HepG2 (cell line): ENCODE measurements around the gene ZNF653. TPM values are rescaled to one million over a fixed set of nuclear protein-coding genes. Genes with fewer than 3 reads are reported as not detected.

ENCODE experiments used
- ATAC-seq: fragments of 200-7000 bp; cut with Tn5 transposase; 3 replicates; pipeline ENCODE4 v1.9.1; 2020; ENCODE audit warnings: mild to moderate bottlenecking, moderate library complexity
- Bru-seq: library from RNA; stranded (reverse); fragments of 400-500 nt; gene quantifications from one replicate; lab custom pipeline; 2021; lab: Mats Ljungman, UMichigan
- BruChase-seq, 2 experiments: library from RNA; stranded (reverse); fragments of 400-500 nt; gene quantifications; one replicate each; lab custom pipeline; 2021; lab: Mats Ljungman, UMichigan
- BruUV-seq: library from RNA; stranded (reverse); fragments of 400-500 nt; replicated peaks from 2 replicates; lab custom pipeline; 2021; lab: Mats Ljungman, UMichigan
- CTCF ChIA-PET: fragments of 300-600 bp; formaldehyde crosslinking; extraction: SDS; loops from one replicate; lab custom pipeline; 2021; ENCODE audit warnings: low total read pairs, inconsistent platforms, low intra/inter-chr PET ratio; lab: Yijun Ruan, JAX
- POLR2A ChIA-PET: fragments of 350-600 bp; sonication (Branson Sonifier 250); formaldehyde crosslinking; loops from one replicate; lab custom pipeline; 2020; ENCODE audit warnings: antibody characterized with exemption, inconsistent platforms; lab: Yijun Ruan, JAX
- DNase-seq: peaks from one replicate; pipeline ENCODE4 v3.0.0-alpha.2; 2015; ENCODE audit warnings: low spot score
- FAIRE-seq: peaks from 3 replicates; lab custom pipeline; 2011; peaks lifted over from hg19 to GRCh38; lab: Jason Lieb, UNC
- H2AFZ ChIP-seq: one replicate; pipeline ENCODE4 v1.6.1; 2011; ENCODE audit warnings: low read length, inconsistent platforms
- H3K27ac ChIP-seq: fragments of 300-600 bp; 3 replicates; pipeline ENCODE4 v1.8.0; 2011; ENCODE audit warnings: mixed run types, mild to moderate bottlenecking, mixed read lengths, low read length, inconsistent platforms; ENCODE audit not compliant: insufficient read depth; ENCODE audit errors: extremely low read length
- H3K27me3 ChIP-seq, 2 experiments: fragments of 200-600 bp in 1 of 2; 2 replicates in 1 of 2; 3 replicates in 1 of 2; pipeline versions ENCODE4 v1.6.0 to v1.8.0; 2011; ENCODE audit warnings: low read length in 2 of 2, mild to moderate bottlenecking in 2 of 2, moderate library complexity in 2 of 2, inconsistent platforms in 1 of 2; ENCODE audit not compliant: insufficient read depth in 2 of 2, control insufficient read depth in 1 of 2
- H3K36me3 ChIP-seq, 2 experiments: fragments of 200-600 bp in 1 of 2; replicated peaks in 1 of 2; 2 replicates in 1 of 2; 3 replicates in 1 of 2; pipeline versions ENCODE4 v1.5.1 to v1.8.0; 2011; ENCODE audit warnings: low read length in 2 of 2, inconsistent platforms in 1 of 2; ENCODE audit not compliant: insufficient read depth in 2 of 2, control insufficient read depth in 1 of 2
- H3K4me1 ChIP-seq: 2 replicates; pipeline ENCODE4 v1.5.1; 2012; ENCODE audit warnings: low read length, inconsistent platforms; ENCODE audit not compliant: insufficient read depth
- H3K4me2 ChIP-seq: 2 replicates; pipeline ENCODE4 v1.6.0; 2011; ENCODE audit warnings: low read depth, low read length, inconsistent platforms
- H3K4me3 ChIP-seq, 3 experiments: fragments of 200-600 bp in 1 of 3; sonication (generic), shearing (Covaris generic) in 1 of 3; replicated peaks in 1 of 3; 2 replicates each; pipeline ENCODE4 v1.5.1; 2011 to 2016; ENCODE audit warnings: low read length in 3 of 3, inconsistent platforms in 2 of 3, low read depth in 2 of 3, mild to moderate bottlenecking in 2 of 3, control low read depth in 1 of 3, mixed read lengths in 1 of 3; ENCODE audit not compliant: insufficient read depth in 1 of 3
- H3K79me2 ChIP-seq: one replicate; pipeline ENCODE4 v1.6.1; 2011; ENCODE audit warnings: low read length, inconsistent platforms; ENCODE audit not compliant: insufficient read depth
- H3K9ac ChIP-seq: 2 replicates; pipeline ENCODE4 v1.6.0; 2011; ENCODE audit warnings: mild to moderate bottlenecking, low read depth, low read length, inconsistent platforms; ENCODE audit not compliant: insufficient read depth
- H3K9me3 ChIP-seq: 2 replicates; pipeline ENCODE4 v1.5.1; 2012; ENCODE audit warnings: mild to moderate bottlenecking, low read length
- H4K20me1 ChIP-seq: 2 replicates; pipeline ENCODE4 v1.6.0; 2011; ENCODE audit warnings: inconsistent platforms, mild to moderate bottlenecking, low read length, moderate library complexity; ENCODE audit not compliant: insufficient read depth
- ATRX ChIP-seq: sonication (generic); formaldehyde crosslinking; IDR thresholded peaks from 2 replicates; pipeline ENCODE4 v1.4.0; 2020; ENCODE audit warnings: missing genetic modification reagents, borderline replicate concordance
- CEBPG ChIP-seq: IDR thresholded peaks from 2 replicates; pipeline ENCODE4 v1.6.1; 2016
- CENPX ChIP-seq: sonication (generic); formaldehyde crosslinking; IDR thresholded peaks from 2 replicates; pipeline ENCODE4 v1.9.0; 2021; ENCODE audit warnings: mild to moderate bottlenecking, missing genetic modification reagents, moderate library complexity
- DZIP1 ChIP-seq: sonication (generic); formaldehyde crosslinking; IDR thresholded peaks from 2 replicates; pipeline ENCODE4 v1.5.0; 2020; ENCODE audit warnings: mild to moderate bottlenecking, missing genetic modification reagents
- FOXC1 ChIP-seq: sonication (generic); formaldehyde crosslinking; IDR thresholded peaks from 2 replicates; pipeline ENCODE4 v1.8.0; 2022; ENCODE audit warnings: mild to moderate bottlenecking, missing genetic modification reagents, borderline replicate concordance
- MLX ChIP-seq: IDR thresholded peaks from 2 replicates; pipeline ENCODE4 v1.6.1; 2016
- NFKBIZ ChIP-seq: IDR thresholded peaks from 2 replicates; pipeline ENCODE4 v1.6.1; 2018; ENCODE audit warnings: missing genetic modification reagents, missing compliant biosample characterization
- ZBTB42 ChIP-seq: sonication (generic); formaldehyde crosslinking; IDR thresholded peaks from 2 replicates; pipeline ENCODE4 v1.5.0; 2020; ENCODE audit warnings: mild to moderate bottlenecking, missing genetic modification reagents
- ZBTB49 ChIP-seq: sonication (generic); formaldehyde crosslinking; IDR thresholded peaks from 2 replicates; pipeline ENCODE4 v1.4.0; 2020; ENCODE audit warnings: missing genetic modification reagents, borderline replicate concordance
- ZNF138 ChIP-seq: sonication (generic); formaldehyde crosslinking; IDR thresholded peaks from 2 replicates; pipeline ENCODE4 v1.5.0; 2020; ENCODE audit warnings: mild to moderate bottlenecking, low read depth, missing genetic modification reagents
- ZNF143 ChIP-seq: sonication (generic); formaldehyde crosslinking; IDR thresholded peaks from 2 replicates; pipeline ENCODE4 v1.4.0; 2020; ENCODE audit warnings: missing genetic modification reagents
- ZNF180 ChIP-seq: sonication (generic); formaldehyde crosslinking; IDR thresholded peaks from 2 replicates; pipeline ENCODE4 v1.4.0; 2020; ENCODE audit warnings: low read depth, missing genetic modification reagents, borderline replicate concordance
- ZNF264 ChIP-seq: sonication (generic); formaldehyde crosslinking; IDR thresholded peaks from 2 replicates; pipeline ENCODE4 v1.4.0; 2020; ENCODE audit warnings: missing genetic modification reagents
- ZNF619 ChIP-seq: sonication (generic); formaldehyde crosslinking; IDR thresholded peaks from 2 replicates; pipeline ENCODE4 v1.4.0; 2020; ENCODE audit warnings: mild to moderate bottlenecking, missing genetic modification reagents
- WGBS: methylation state at CpG from one replicate; pipeline ENCODE4 v1.1.6; 2017; ENCODE audit warnings: low lambda C conversion rate; 5-methylcytosine and 5-hydroxymethylcytosine counted together
- in situ Hi-C: cut with HindIII; loops from 2 replicates; pipeline ENCODE4 v1.10.0; 2017; ENCODE audit warnings: low pct_unique_long_range_greater_than_20kb; ENCODE audit not compliant: extremely low pct_ligation_motif_present
- intact Hi-C: fragments of 100-400 bp; cut with micrococcal nuclease; formaldehyde crosslinking; loops from one replicate; pipeline ENCODE4 v1.10.0; 2022; ENCODE audit not compliant: unreplicated experiment
- long read RNA-seq, 2 experiments: library from RNA in 1 of 2; library from polyadenylated mRNA in 1 of 2; stranded (forward) in 1 of 2; unstranded in 1 of 2; transcript quantifications; one replicate each; pipeline ENCODE4 v2.0.0, GENCODE V29; 2019 to 2022
- polyA minus RNA-seq, 3 experiments: library from RNA; depleted of rRNA, polyadenylated mRNA; stranded (reverse); fragments of >200 nt; gene quantifications; 2 replicates each; pipeline ENCODE4 v1.2.3, GENCODE V29; 2011; ENCODE audit warnings: low replicate concordance in 1 of 3
- polyA plus RNA-seq, 8 experiments: library from polyadenylated mRNA; depleted of rRNA in 3 of 8; stranded (reverse) in 7 of 8; unstranded in 1 of 8; fragments of >200 nt; fragmentation: Illumina TruSeq in 4 of 8; extraction: Trizol in 4 of 8; gene quantifications; 2 replicates each; pipeline versions ENCODE4 v1.2.1 to v1.2.3, GENCODE V29; 2011 to 2016; ENCODE audit warnings: low read depth in 4 of 8, missing spikeins in 1 of 8, mixed read lengths in 1 of 8; ENCODE audit not compliant: insufficient read depth in 1 of 8
- total RNA-seq, 5 experiments: library from RNA; depleted of rRNA; stranded (reverse); fragments of >200 nt; fragmentation: Illumina TruSeq; extraction: Trizol; gene quantifications; 2 replicates each; pipeline ENCODE4 v1.2.3, GENCODE V29; 2016; ENCODE audit warnings: low read depth in 1 of 5

Gene ZNF653
- total RNA-seq (2016; rRNA removed; fragmentation: Illumina TruSeq; extraction: Trizol) (1.2 and 4.7 TPM in 2 replicates), polyA plus RNA-seq (2011; rRNA removed) (6.6 and 7.1 TPM in 2 replicates), polyA minus RNA-seq (2011; rRNA and poly(A)+ RNA removed; ENCODE audit: low replicate concordance) (5.9 and 8.5 TPM in 2 replicates), Bru-seq, nascent RNA (percentile 48 among the genes with signal in this experiment), BruChase-seq, experiment 1, labeled RNA remaining after a 6-hour chase (percentile 63 among the genes with signal in this experiment), BruChase-seq, experiment 2, labeled RNA remaining after a 2-hour chase (percentile 58 among the genes with signal in this experiment)
- 1.0 and 1.5 TPM in 2 replicates for total RNA-seq (2016; cell fraction: cytosol; rRNA removed; fragmentation: Illumina TruSeq; extraction: Trizol; ENCODE audit: low read depth)
- total RNA-seq (2016; cell fraction: insoluble cytoplasmic fraction; rRNA removed; fragmentation: Illumina TruSeq; extraction: Trizol): 1.2 and 3.2 TPM in 2 replicates
- 1.8 and 2.2 TPM in 2 replicates for total RNA-seq (2016; cell fraction: membrane; rRNA removed; fragmentation: Illumina TruSeq; extraction: Trizol)
- 2.9 and 3.8 TPM in 2 replicates for total RNA-seq (2016; cell fraction: nucleus; rRNA removed; fragmentation: Illumina TruSeq; extraction: Trizol)
- polyA plus RNA-seq (2011; cell fraction: cytosol; rRNA removed): 7.1 and 10.4 TPM in 2 replicates
- 18.3 and 30.3 TPM in 2 replicates for polyA plus RNA-seq (2011; cell fraction: nucleus; rRNA removed)
- 3.6 and 4.5 TPM in 2 replicates for polyA plus RNA-seq (2012)
- polyA plus RNA-seq (2016; cell fraction: cytosol; fragmentation: Illumina TruSeq; extraction: Trizol; ENCODE audit: low read depth): 0.57 and 1.6 TPM in 2 replicates
- 1.9 and 2.7 TPM in 2 replicates for polyA plus RNA-seq (2016; cell fraction: insoluble cytoplasmic fraction; fragmentation: Illumina TruSeq; extraction: Trizol; ENCODE audit: low read depth)
- polyA plus RNA-seq (2016; cell fraction: membrane; fragmentation: Illumina TruSeq; extraction: Trizol; ENCODE audit: low read depth): 1.3 and 1.8 TPM in 2 replicates
- polyA plus RNA-seq (2016; cell fraction: nucleus; fragmentation: Illumina TruSeq; extraction: Trizol; ENCODE audit: insufficient read depth, low read depth): 5.8 and 5.9 TPM in 2 replicates
- polyA minus RNA-seq (2011; cell fraction: cytosol; rRNA and poly(A)+ RNA removed): 2.1 and 3.0 TPM in 2 replicates
- 11.2 and 12.4 TPM in 2 replicates for polyA minus RNA-seq (2011; cell fraction: nucleus; rRNA and poly(A)+ RNA removed)
- long read RNA-seq, experiment 1: 0 reads
- long read RNA-seq, experiment 2, partial matches to known transcripts: 1 of 3 reads
- long read RNA-seq, experiment 2, other reads (novel, unspliced or antisense): 0 of 3 reads

- intact Hi-C loops: no loop called here
- TF ChIP-seq ZNF143 (CRISPR knock-in tag) (no peak), DZIP1 (CRISPR knock-in tag) (peak; percentile 54; the same call in 1 of the 2 replicates), MLX (no peak), ZNF138 (0 out of 2 replicates have a peak, but pooled peaks have one; percentile 42), ZNF264 (CRISPR knock-in tag) (no peak), ZBTB49 (CRISPR knock-in tag) (no peak), CEBPG (CRISPR knock-in tag) (no peak), ZNF619 (CRISPR knock-in tag) (no peak), NFKBIZ (no peak), ZBTB42 (CRISPR knock-in tag) (no peak), ZNF180 (no peak), CENPX (CRISPR knock-in tag) (no peak), FOXC1 (CRISPR knock-in tag) (no peak), ATRX (no peak)
These were observed at the start of gene ZNF653 for GRCh38 chr19:11505504-11506100. Gene ZNF653, minus strand, starts transcription at chr19:11505839. Its CDS starts 53 bp downstream, at chr19:11505786.

More at GRCh38 chr19:11505504-11506100, at the start of gene ZNF653:
- Histone ChIP-seq H3K79me2 (peaks cover 6% of the 10 kb centered on the region), H3K27ac (peak within 1 kb of the TSS; percentile 77), H3K9me3 (no peaks in the 10 kb centered on the region), H2AFZ (no peak within 1 kb of the TSS), H3K9ac (peak within 1 kb of the TSS; percentile 80), H3K27me3 (no peaks in the 10 kb centered on the region), H3K4me3 (peak within 1 kb of the TSS; percentile 77 to 84 (median 81)), H3K4me2 (peak within 1 kb of the TSS; percentile 95), H3K4me1 (peaks cover 18% of the 10 kb centered on the region), H4K20me1 (no peaks in the 10 kb centered on the region; the same call in 1 of the 2 replicates), H3K36me3 (peaks cover 0 to 2% of the 10 kb centered on the region in 2 experiments; a peak in 1 of 5 replicates)
- 0% methylated on average over 13 of the region's 65 CpGs for WGBS
- ATAC-seq (peak; percentile 68), FAIRE-seq (peak; percentile 18), DNase-seq (peak; percentile 89)
- ChIA-PET POLR2A (interaction anchor here (1.3 kb wide), 1 partner anchor 15 kb away, joined by 3 read pairs; no protein-coding TSS in a partner anchor), CTCF (no interaction called here)
- BruUV-seq: no TSS peak
- in situ Hi-C loops: no loop called here
